Measurements from ENCODE around the gene CRYGB. TPM values are rescaled to one million over a fixed set of nuclear protein-coding genes. Genes with fewer than 3 reads are reported as not detected.

Gene CRYGB
- total and polyA plus RNA-seq, 2 of the 13 experiments (the other 11 are each of a cell fraction or from before 2014, with no cell fraction given): not detected

- TF ChIP-seq, protein P1, sequence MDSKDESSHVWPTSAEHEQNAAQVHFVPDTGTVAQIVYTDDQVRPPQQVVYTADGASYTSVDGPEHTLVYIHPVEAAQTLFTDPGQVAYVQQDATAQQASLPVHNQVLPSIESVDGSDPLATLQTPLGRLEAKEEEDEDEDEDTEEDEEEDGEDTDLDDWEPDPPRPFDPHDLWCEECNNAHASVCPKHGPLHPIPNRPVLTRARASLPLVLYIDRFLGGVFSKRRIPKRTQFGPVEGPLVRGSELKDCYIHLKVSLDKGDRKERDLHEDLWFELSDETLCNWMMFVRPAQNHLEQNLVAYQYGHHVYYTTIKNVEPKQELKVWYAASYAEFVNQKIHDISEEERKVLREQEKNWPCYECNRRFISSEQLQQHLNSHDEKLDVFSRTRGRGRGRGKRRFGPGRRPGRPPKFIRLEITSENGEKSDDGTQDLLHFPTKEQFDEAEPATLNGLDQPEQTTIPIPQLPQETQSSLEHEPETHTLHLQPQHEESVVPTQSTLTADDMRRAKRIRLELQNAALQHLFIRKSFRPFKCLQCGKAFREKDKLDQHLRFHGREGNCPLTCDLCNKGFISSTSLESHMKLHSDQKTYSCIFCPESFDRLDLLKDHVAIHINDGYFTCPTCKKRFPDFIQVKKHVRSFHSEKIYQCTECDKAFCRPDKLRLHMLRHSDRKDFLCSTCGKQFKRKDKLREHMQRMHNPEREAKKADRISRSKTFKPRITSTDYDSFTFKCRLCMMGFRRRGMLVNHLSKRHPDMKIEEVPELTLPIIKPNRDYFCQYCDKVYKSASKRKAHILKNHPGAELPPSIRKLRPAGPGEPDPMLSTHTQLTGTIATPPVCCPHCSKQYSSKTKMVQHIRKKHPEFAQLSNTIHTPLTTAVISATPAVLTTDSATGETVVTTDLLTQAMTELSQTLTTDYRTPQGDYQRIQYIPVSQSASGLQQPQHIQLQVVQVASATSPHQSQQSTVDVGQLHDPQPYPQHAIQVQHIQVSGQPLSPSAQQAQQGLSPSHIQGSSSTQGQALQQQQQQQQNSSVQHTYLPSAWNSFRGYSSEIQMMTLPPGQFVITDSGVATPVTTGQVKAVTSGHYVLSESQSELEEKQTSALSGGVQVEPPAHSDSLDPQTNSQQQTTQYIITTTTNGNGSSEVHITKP (CRISPR knock-in tag; IDR thresholded peaks at IDR 0.05; ENCODE audit: low read depth): no peak
These were observed 37.6 kb upstream of the CRYGB start (continued) for GRCh38 chr2:208183526-208183925.

DNA sequence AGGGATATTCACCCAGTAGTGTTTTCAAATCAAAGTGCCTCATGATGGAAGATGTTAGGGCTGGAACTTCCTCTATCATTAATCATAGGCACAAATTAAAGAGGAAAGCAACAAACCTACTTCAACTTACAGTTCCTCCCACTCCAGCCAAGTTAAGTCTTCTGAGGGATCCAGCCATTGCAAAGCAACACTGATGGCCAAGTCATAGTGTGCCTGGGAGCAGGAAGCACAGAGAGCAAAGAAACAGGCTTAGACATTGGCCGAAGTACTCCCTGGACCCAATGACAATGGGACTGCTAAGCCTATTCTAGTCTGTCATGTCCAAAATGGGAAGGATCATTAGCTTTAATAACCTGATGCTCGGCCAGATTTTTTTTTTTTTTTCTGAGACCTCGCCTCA, 36.9 kb upstream of the CRYGB start:
- FAIRE-seq: no peak
- H3K79me2 ChIP-seq (ENCODE audit: insufficient read depth, low read length): no peaks in the 10 kb centered on the region
- in situ Hi-C loops (cut with HindIII; ENCODE audit: extremely low pct_ligation_motif_present, low pct_unique_long_range_greater_than_20kb): no loop called here
- H4K20me1 ChIP-seq (ENCODE audit: insufficient read depth, low read length): no peaks in the 10 kb centered on the region
- intact Hi-C loops (cut with micrococcal nuclease; ENCODE audit: unreplicated experiment): no loop called here
- CTCF ChIA-PET (ENCODE audit: low intra/inter-chr PET ratio, low total read pairs): no interaction called here
- no TSS peak for BruUV-seq (replicated peaks)
- H2AFZ ChIP-seq (ENCODE audit: low read length): no peak overlapping the region
- no peak overlapping the region for H3K9ac ChIP-seq (ENCODE audit: insufficient read depth, low read depth, low read length)
- H3K4me3 ChIP-seq (replicated peaks in 1 of 3; ENCODE audit: insufficient read depth in 1 of 3, low read depth in 2 of 3, low read length in 3 of 3): no peak overlapping the region
- no peak overlapping the region for H3K4me2 ChIP-seq (ENCODE audit: low read depth, low read length)
- peaks cover 34% of the 10 kb centered on the region for H3K4me1 ChIP-seq (ENCODE audit: insufficient read depth, low read length)
- no peak overlapping the region for H3K27ac ChIP-seq (ENCODE audit: extremely low read length, insufficient read depth, low read length)
- no peaks in the 10 kb centered on the region for H3K36me3 ChIP-seq (replicated peaks in 1 of 2; ENCODE audit: control insufficient read depth in 1 of 2, insufficient read depth in 2 of 2, low read length in 2 of 2)
- 70% methylated on average over 3 of the region's 3 CpGs for WGBS (ENCODE audit: low lambda C conversion rate)
- no peaks in the 10 kb centered on the region for H3K9me3 ChIP-seq (ENCODE audit: low read length)
- DNase-seq (ENCODE audit: low spot score): no peak
- peak; percentile 43; the same call in 1 of the 3 replicates for ATAC-seq
- peaks cover 0 to 17% of the 10 kb centered on the region in 2 experiments; a peak in 3 of 5 replicates for H3K27me3 ChIP-seq (ENCODE audit: control insufficient read depth in 1 of 2, insufficient read depth in 2 of 2, low read length in 2 of 2)
- POLR2A ChIA-PET: no interaction called here
- TF ChIP-seq SALL1 (CRISPR knock-in tag; IDR thresholded peaks at IDR 0.05) (no peak), ZNF577 (CRISPR knock-in tag; IDR thresholded peaks at IDR 0.05; ENCODE audit: borderline replicate concordance, low read depth) (no peak), ZMYM4 (CRISPR knock-in tag; IDR thresholded peaks at IDR 0.05) (no peak), ZNF570 (CRISPR knock-in tag; IDR thresholded peaks at IDR 0.05; ENCODE audit: borderline replicate concordance) (no peak), ZNF546 (CRISPR knock-in tag; conservative IDR thresholded peaks at IDR 0.05) (no peak), SAFB2 (CRISPR knock-in tag; IDR thresholded peaks at IDR 0.05; ENCODE audit: borderline replicate concordance, low read depth) (no peak), ZFP41 (CRISPR knock-in tag; IDR thresholded peaks at IDR 0.05; ENCODE audit: borderline replicate concordance) (no peak), POLR2A (IDR thresholded peaks at IDR 0.05; ENCODE audit: insufficient read depth in 1 of 2, low read depth in 2 of 2, low read length in 2 of 2) (no peak), NR0B2 (CRISPR knock-in tag; IDR thresholded peaks at IDR 0.05) (no peak), RNF2 (conservative IDR thresholded peaks at IDR 0.05; ENCODE audit: low read depth) (no peak)
- TF ChIP-seq, protein P2, sequence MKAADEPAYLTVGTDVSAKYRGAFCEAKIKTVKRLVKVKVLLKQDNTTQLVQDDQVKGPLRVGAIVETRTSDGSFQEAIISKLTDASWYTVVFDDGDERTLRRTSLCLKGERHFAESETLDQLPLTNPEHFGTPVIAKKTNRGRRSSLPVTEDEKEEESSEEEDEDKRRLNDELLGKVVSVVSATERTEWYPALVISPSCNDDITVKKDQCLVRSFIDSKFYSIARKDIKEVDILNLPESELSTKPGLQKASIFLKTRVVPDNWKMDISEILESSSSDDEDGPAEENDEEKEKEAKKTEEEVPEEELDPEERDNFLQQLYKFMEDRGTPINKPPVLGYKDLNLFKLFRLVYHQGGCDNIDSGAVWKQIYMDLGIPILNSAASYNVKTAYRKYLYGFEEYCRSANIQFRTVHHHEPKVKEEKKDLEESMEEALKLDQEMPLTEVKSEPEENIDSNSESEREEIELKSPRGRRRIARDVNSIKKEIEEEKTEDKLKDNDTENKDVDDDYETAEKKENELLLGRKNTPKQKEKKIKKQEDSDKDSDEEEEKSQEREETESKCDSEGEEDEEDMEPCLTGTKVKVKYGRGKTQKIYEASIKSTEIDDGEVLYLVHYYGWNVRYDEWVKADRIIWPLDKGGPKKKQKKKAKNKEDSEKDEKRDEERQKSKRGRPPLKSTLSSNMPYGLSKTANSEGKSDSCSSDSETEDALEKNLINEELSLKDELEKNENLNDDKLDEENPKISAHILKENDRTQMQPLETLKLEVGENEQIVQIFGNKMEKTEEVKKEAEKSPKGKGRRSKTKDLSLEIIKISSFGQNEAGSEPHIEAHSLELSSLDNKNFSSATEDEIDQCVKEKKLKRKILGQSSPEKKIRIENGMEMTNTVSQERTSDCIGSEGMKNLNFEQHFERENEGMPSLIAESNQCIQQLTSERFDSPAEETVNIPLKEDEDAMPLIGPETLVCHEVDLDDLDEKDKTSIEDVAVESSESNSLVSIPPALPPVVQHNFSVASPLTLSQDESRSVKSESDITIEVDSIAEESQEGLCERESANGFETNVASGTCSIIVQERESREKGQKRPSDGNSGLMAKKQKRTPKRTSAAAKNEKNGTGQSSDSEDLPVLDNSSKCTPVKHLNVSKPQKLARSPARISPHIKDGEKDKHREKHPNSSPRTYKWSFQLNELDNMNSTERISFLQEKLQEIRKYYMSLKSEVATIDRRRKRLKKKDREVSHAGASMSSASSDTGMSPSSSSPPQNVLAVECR (CRISPR knock-in tag; IDR thresholded peaks at IDR 0.05; ENCODE audit: borderline replicate concordance): no peak

All from HepG2 (cell line).